ENCODE results near the gene CNKSR3. TPM values are rescaled to one million over a fixed set of nuclear protein-coding genes. Genes with fewer than 3 reads are reported as not detected.

The CNKSR3 gene
- total RNA-seq, 2 donors from 2014 or later, result 13.1 to 31.5 TPM

GRCh38 chr6:154380741-154381140 is 129.7 kb downstream of the CNKSR3 start:
- H3K36me3 ChIP-seq, result no peaks in the 10 kb centered on the region
- intact Hi-C loops (cut with DNase I), result no loop called here
- no peaks in the 10 kb centered on the region for H3K9me3 ChIP-seq
- TF ChIP-seq CTCF (IDR thresholded peaks at IDR 0.05), result no peak
- no peaks in the 10 kb centered on the region for H3K27me3 ChIP-seq
- H3K27ac ChIP-seq, result no peak overlapping the region
- no peaks in the 10 kb centered on the region for H3K4me1 ChIP-seq
- H3K4me3 ChIP-seq, result no peak overlapping the region
- no peak overlapping the region for H3K9ac ChIP-seq (ENCODE audit: low read depth in 2 of 2, low read length in 2 of 2)
- DNase-seq, result no peak

GRCh38 chr6:154379585-154379984 is 130.9 kb downstream of the CNKSR3 start:
- intact Hi-C loops (cut with DNase I), result no loop called here
- Histone ChIP-seq H3K9me3 (no peaks in the 10 kb centered on the region), H3K4me3 (no peak overlapping the region), H3K27me3 (no peaks in the 10 kb centered on the region), H3K9ac (ENCODE audit: low read depth in 2 of 2, low read length in 2 of 2) (no peak overlapping the region), H3K27ac (no peak overlapping the region), H3K4me1 (no peaks in the 10 kb centered on the region), H3K36me3 (no peaks in the 10 kb centered on the region)
- TF ChIP-seq CTCF (IDR thresholded peaks at IDR 0.05), result no peak
- DNase-seq, result no peak

DNA sequence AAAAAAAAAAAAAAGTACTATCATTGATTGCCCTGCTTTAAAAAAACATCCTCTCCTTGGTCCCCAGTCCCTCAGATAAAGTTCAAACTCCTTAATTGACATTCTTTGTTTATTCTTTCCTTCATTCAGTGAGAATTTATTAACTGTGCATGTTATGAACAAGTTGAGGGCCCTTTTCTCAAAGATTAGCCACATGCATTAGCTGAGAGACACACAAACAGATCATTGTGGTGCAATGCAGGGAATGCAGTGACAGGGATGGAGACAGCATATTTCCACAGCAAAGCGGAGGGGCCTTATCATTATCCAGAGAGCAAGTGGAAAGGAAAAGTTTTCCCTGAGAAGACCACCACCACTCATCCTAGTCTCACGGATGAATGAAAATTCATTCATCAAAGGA is 132.0 kb downstream of the CNKSR3 start:
- intact Hi-C loops (cut with DNase I), result no loop called here
- TF ChIP-seq CTCF (IDR thresholded peaks at IDR 0.05), result no peak
- no peak overlapping the region for H3K4me3 ChIP-seq
- no peak overlapping the region for H3K27ac ChIP-seq
- no peaks in the 10 kb centered on the region for H3K9me3 ChIP-seq
- no peak overlapping the region for H3K9ac ChIP-seq (ENCODE audit: low read depth in 2 of 2, low read length in 2 of 2)
- H3K36me3 ChIP-seq, result no peaks in the 10 kb centered on the region
- no peaks in the 10 kb centered on the region for H3K4me1 ChIP-seq
- DNase-seq, result no peak
- no peaks in the 10 kb centered on the region for H3K27me3 ChIP-seq

DNA sequence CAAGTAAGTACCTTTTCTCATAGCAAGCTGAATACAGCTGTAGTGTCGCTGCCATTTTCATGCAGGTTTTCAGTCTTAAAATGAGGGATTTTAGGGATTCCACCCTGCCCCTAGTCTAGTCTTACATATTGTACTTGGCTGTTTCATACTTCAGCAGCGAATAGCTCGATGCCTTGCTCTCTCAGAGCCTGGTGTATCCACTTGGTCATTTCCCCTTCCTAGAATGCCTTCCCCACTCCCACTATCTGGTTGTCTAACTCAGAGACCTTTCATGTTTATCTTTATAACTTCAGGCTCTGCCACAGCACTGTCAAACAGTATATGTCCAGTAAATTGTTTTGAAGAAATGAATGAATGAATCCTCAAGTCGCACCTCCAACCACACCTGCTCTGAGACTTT is 132.8 kb downstream of the CNKSR3 start:
- no peak for DNase-seq
- Histone ChIP-seq H3K27me3 (no peaks in the 10 kb centered on the region), H3K9ac (ENCODE audit: low read depth in 2 of 2, low read length in 2 of 2) (no peak overlapping the region), H3K4me1 (no peaks in the 10 kb centered on the region), H3K27ac (no peak overlapping the region), H3K4me3 (no peak overlapping the region), H3K36me3 (no peaks in the 10 kb centered on the region), H3K9me3 (no peaks in the 10 kb centered on the region)
- intact Hi-C loops (cut with DNase I), result no loop called here
- no peak for TF ChIP-seq CTCF (IDR thresholded peaks at IDR 0.05)

- Histone ChIP-seq H3K27ac (no peak overlapping the region), H3K4me3 (no peak overlapping the region), H3K4me1 (no peaks in the 10 kb centered on the region), H3K9ac (ENCODE audit: low read depth in 2 of 2, low read length in 2 of 2) (no peak overlapping the region), H3K27me3 (no peaks in the 10 kb centered on the region), H3K9me3 (no peaks in the 10 kb centered on the region), H3K36me3 (no peaks in the 10 kb centered on the region)
- TF ChIP-seq CTCF (IDR thresholded peaks at IDR 0.05), result no peak
- DNase-seq, result no peak
- intact Hi-C loops (cut with DNase I), result no loop called here
Measured at GRCh38 chr6:154373971-154374370, 136.5 kb downstream of the CNKSR3 start.

- no peak for TF ChIP-seq CTCF (IDR thresholded peaks at IDR 0.05)
- H3K9ac ChIP-seq (ENCODE audit: low read depth in 2 of 2, low read length in 2 of 2), result no peak overlapping the region
- intact Hi-C loops (cut with DNase I), result no loop called here
Measured at GRCh38 chr6:154371281-154371680, 139.2 kb downstream of the CNKSR3 start.

More at GRCh38 chr6:154371281-154371680, 139.2 kb downstream of the CNKSR3 start:
- Histone ChIP-seq H3K9me3 (no peaks in the 10 kb centered on the region), H3K36me3 (no peaks in the 10 kb centered on the region), H3K4me1 (no peaks in the 10 kb centered on the region), H3K4me3 (no peak overlapping the region), H3K27ac (no peak overlapping the region), H3K27me3 (no peaks in the 10 kb centered on the region)
- no peak for DNase-seq
